HG03460 (cell line): Measurements from ENCODE around the gene TENT4B.
A peak's percentile ranks its signal among the peaks of the same experiment; 100 is the strongest.

ENCODE experiments used
- ATAC-seq: cut with Tn5 transposase; IDR thresholded peaks from one replicate; pipeline ENCODE4 v1.9.1; 2021; ENCODE audit not compliant: unreplicated experiment

The TENT4B gene

DNA sequence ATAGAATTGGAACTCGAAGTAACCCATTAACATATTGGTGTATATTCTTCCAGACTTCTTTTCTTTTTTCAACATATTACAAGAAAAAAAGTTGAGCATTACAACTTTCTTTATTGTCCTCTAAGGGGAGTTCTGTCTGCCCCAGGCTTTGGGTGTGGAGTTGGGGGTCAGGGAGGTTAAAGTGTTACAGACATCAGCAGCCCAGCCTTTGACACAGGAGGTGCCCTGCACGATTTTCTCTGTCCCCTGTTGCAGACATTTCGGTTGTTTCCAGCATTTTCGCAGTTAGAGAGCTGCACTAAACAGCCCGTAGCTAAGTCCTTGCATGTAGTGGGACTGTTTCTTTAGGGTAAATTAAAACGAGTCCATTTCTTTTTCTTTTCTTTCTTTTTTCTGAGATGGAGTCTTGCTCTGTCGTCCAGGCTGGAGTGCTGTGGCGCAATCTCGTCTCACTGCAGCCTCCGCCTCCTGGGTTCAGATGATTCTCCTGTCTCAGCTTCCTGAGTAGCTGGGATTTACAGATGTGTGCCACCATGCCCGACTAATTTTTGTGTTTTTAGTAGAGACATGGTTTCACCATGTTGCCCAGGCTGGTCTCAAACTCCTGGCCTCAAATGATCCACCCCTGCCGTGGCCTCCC is 99.9 kb downstream of the TENT4B start:
- ATAC-seq = no peak

DNA sequence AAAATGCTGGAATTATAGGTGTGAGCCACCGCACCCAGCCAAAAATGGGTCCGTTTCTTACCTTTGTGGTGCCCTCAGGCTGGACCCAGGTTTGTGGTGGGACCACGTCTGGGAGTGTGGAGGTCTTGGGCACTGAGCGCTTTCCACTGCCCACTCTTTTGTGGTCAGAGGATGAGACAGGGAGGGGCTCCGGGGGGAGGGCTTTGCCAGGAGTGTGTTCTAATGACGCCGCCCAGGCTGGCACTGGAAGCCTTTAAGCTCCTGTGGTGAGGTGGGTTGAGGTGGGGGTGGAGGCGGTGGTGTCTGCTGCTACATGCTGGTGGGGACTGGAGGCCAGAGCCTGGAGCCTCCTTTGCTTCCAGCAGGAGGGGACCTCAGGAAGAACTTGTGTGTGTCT is 100.4 kb downstream of the TENT4B start:
- ATAC-seq = no peak

DNA sequence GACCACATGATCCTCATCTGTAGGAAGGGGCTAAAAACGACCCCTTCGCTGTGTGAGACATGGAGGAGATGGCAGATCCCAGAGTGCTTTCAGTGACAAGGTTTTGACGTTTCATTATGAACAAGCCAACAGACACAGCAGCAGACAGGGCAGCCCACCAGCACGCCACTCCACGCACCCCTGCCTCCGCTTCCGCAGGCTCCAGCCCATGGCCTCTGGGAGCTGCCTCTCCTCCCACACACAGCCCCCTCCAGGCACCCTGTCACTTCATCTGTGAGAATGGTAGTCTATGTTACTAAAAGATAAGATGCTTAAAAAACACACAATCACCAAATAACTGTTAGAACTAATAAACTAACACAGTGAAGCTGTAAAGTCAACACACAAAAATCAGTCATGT is 101.0 kb downstream of the TENT4B start:
- no peak for ATAC-seq

DNA sequence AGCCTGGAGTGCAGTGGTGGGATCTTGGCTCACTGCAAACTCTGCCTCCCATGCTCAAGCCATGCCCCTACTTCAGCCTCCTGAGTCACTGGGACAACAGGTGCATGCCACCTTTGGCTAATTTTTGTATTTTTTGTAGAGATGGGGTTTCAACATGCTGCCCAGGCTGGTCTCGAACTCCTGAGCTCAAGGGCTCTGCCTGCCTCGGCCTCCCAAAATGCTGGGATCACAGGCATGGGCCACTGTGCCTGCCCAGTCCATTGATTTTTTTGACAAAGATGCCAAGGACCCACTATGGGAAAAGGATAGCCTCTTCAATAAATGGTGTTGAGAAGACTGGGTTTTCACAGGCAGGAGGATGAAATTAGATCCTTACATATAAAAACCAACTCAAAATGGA is 102.4 kb downstream of the TENT4B start:
- no peak for ATAC-seq

GRCh38 chr16:50256604-50257003 is 103.5 kb downstream of the TENT4B start:
- no peak for ATAC-seq

GRCh38 chr16:50257876-50258275 is 104.8 kb downstream of the TENT4B start:
- no peak for ATAC-seq

DNA sequence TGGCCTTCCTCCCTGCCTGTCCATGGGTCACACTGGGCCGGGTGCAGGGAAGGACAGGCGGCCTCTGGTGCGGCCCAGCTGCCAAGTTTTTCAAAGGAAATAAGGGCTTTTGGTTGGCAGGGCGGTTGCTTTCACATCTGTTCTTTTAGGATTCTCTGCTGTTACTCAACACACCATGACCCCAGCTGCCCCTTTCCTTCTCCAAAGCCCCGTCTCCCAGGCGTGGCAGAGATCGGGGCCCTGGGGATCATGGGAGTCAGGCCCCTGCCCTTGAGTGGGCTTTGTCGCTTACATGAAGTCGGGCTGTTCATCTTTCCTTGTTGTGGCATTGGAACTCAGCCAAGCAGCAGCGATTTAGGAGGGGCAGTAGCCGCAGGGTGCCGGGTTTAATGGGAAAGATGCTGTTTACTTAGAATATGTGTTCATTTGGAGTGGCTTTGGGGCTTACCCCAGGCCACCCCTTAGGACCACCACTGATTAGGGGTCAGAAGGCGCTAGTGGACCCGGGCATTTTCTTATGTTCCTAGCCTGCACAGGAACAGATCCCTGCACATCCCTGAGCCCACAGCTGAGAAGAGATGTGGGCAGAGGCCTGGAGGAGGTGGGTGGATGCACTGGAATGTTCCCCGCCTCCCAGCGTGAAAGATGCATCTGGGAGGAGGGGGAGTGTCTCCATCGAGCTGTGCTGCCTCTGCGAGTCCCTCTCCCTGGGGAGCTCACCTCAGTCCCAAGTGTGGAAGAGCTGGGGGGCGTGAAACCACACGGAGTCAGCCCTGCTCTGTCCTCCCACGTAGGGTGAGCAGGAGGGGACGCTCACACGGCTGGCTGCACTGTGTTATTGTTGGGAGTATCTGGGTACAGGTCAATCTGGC is 106.5 kb downstream of the TENT4B start:
- no peak for ATAC-seq

- no peak for ATAC-seq
These were observed 107.4 kb downstream of the TENT4B start for GRCh38 chr16:50260206-50261159.

DNA sequence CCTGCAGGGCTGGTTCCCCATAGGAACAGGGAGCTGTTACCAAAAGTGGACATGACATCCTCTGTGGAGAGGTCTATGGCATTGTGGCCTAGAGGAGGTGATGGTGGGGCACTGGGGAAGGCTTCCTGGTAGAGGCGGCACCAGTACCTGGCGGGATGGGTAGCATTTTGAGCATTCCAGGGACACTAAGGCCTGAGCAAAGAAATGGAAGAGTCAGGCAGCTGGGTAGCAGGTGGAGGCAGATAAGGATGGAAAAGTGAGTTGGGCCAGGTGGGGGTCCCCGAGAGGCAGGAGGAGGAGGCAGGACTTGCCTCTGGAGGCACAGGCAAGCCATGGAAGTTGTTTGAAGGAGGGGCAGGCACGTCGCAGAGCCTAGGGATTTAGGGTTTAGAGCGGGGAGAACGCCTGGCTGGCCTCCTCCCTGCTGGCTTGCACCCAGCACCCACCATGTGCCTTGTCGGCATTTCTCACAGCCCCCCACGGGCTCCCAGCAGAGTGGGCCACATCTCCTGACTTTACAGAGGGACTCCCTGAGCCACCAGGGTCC is 108.1 kb downstream of the TENT4B start:
- no peak for ATAC-seq

- ATAC-seq = no peak
These were observed 108.7 kb downstream of the TENT4B start for GRCh38 chr16:50261707-50262235.

- ATAC-seq = no peak
These were observed 110.2 kb downstream of the TENT4B start for GRCh38 chr16:50263060-50263909.

DNA sequence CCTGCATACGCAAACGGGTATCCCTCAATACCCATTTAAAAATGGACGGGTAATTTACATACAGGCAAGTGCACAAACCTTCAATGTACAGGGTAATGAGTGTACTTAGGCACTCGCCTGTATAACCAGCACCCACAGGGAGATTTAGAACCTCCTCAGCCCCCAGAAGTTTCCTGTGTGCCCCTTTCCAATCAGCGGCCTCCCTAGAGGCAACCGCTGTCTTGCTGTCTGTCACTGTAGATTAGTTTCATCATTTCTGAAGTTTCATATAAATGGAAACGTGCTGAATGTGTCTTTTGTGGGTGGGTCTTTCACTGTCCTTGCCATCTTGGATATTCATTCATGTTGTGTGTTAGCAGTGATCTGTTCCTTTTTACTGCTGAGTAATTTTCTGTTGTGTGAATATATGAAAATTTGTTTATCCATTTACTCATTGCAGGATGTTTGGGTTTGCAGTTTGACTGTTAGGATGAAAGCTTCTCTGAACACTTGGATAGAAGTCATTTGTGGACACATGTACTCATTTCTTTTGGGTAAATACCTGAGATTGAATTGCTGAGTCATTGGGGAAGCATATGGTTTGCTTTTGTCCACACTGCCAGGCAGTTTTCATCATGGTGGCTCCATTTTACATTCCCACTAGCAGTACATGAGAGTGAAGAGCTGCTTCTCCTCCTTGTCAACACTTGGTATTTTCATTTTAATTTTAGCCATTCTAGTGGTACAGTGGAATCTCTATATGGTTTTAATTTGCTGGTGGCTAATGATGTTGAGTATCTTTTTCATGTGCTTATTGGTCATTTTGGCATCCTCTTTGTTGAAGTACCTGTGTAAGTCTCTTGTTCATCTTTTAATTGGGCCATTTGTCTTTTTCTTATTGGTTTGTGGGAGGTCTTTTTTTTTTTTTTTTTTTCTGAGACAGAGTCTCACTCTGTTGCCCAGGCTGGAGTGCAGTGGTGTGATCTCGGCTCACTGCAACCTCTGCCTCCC is 111.1 kb downstream of the TENT4B start:
- ATAC-seq = peak; percentile 24

DNA sequence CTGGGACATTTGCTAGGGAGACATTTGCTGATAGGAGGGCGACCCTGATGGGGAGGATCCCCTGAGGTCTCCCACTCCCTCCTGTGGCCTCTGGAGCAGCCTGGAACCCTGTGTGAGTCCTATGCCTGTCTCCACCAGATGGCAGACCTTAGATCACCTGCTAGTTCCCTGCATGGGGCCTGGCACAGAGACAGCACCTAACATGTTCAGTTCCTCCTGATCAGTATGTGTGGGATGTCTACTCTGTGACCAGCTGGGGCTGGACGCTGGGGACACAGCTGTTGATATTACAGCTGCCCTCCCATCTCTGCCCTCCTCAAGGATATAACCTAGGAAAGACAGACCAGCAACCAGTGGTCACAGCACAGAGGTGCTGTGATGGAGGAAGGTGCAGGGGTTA is 112.2 kb downstream of the TENT4B start:
- ATAC-seq = no peak

DNA sequence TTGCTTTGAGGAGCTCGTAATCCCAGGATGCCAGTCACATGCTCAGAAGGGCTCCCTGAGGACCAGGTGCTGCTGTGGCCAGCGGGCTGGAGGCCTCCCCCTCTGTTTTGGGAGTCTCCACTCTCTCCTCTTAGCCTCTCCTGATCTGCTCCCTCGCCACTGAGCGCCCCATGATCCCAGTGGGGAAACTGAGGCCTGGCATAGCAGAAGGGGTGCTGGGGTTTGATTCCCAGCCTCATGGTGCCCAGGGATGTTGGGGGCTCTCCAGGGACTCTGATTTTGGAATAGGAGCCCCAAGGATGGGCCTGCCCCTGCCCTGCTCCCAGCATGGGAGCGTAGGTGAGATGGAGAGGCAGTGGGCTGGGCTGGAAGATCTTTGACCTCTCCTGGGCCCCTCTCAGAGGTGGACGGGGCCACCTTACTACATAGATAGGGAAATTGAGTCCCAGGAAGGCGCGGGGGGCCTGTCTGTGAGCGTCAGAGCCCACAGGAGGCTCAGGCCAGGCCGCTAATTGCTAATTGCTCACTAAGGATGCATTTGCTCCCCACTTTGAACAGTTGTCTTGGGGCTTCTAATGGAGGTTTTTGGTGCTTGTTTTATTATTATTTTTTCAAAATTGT is 112.7 kb downstream of the TENT4B start:
- no peak for ATAC-seq

- ATAC-seq = peak; percentile 82
These were observed 113.4 kb downstream of the TENT4B start, which contains the start of gene ADCY7 for GRCh38 chr16:50266337-50267091. ADCY7 (plus strand) TSS chr16:50266551; CDS start chr16:50288180, 21,629 bp downstream.

DNA sequence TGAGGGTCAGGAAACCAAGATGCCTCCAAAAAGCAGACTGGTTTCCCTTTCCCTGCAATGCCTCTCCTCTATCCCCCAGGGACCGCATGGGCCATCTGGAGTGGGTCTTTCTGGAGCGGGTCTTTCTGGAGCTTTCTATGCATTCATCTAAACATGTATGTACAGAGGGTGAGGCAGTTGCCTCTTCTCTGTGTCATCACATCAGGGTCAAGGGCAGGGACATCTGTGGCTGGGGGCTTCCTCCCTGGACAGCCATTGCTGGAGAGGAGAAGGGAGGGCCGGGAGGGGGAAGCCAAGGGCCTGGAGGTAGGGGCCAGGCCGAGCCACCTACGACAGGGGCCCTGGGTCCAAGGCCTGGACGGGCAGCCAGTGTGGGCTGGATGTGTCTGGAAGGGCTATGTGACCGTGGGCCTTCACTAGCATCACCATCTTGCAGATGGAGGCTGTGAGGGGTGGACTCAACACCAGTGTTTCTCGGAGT is 114.1 kb downstream of the TENT4B start:
- no peak for ATAC-seq

GRCh38 chr16:50267651-50268050 is 114.5 kb downstream of the TENT4B start:
- ATAC-seq = no peak
